MM.1S (cell line): Measurements from ENCODE around the gene ARSG.

ENCODE experiments used
- CTCF ChIP-seq: fragments of 300-600 bp; sonication (generic); IDR thresholded peaks from 2 replicates; pipeline ENCODE4 v1.5.1; 2016; ENCODE audit warnings: antibody characterized with exemption, low read length, mixed read lengths
- EZH2phosphoT487 ChIP-seq: fragments of 300-600 bp; sonication (generic); IDR thresholded peaks from 2 replicates; pipeline ENCODE4 v1.6.1; 2018; ENCODE audit warnings: antibody characterized with exemption, low read length

GRCh38 chr17:68425979-68426378 is 134.7 kb downstream of the ARSG start:
- TF ChIP-seq CTCF (no peak), EZH2phosphoT487 (no peak)
